Measurements from ENCODE around the gene TNNC2.
"Not testable (repeated sequence)": the region's sequence is repeated elsewhere in the genome, so short reads cannot be mapped to it uniquely, and the experiment has no call there.

TNNC2 gene

GRCh38 chr20:45819466-45819865 lies 7.6 kb downstream of the TNNC2 start:
- no peak for DNase-seq (ENCODE audit: low read depth)

GRCh38 chr20:45818239-45818638 lies 8.9 kb downstream of the TNNC2 start:
- no peak for DNase-seq (ENCODE audit: low read depth)

- no peak for DNase-seq (ENCODE audit: low read depth)
Observed at GRCh38 chr20:45817376-45818194, 9.5 kb downstream of the TNNC2 start.

- DNase-seq (ENCODE audit: low read depth) = no peak
Observed at GRCh38 chr20:45816951-45817350, 10.2 kb downstream of the TNNC2 start.

- no peak for DNase-seq (ENCODE audit: low read depth)
Observed at GRCh38 chr20:45814314-45814713, 12.8 kb downstream of the TNNC2 start.

- DNase-seq (ENCODE audit: low read depth) = no peak
Observed at GRCh38 chr20:45813489-45813888, 13.6 kb downstream of the TNNC2 start.

- no peak for DNase-seq (ENCODE audit: low read depth)
Observed at GRCh38 chr20:45813006-45813340, 14.1 kb downstream of the TNNC2 start.

GRCh38 chr20:45812157-45813005 lies 14.7 kb downstream of the TNNC2 start, which contains the start of gene UBE2C:
TSS of gene UBE2C (plus strand) at chr20:45812644. CDS start at chr20:45812696, 52 bp downstream.
- DNase-seq (ENCODE audit: low read depth) = peak; percentile 78

- no peak for DNase-seq (ENCODE audit: low read depth)
Observed at GRCh38 chr20:45810191-45810970, 16.7 kb downstream of the TNNC2 start.

- no peak for DNase-seq (ENCODE audit: low read depth)
Observed at GRCh38 chr20:45801851-45802250, 25.3 kb downstream of the TNNC2 start.

- no peak for DNase-seq (ENCODE audit: low read depth)
Observed at GRCh38 chr20:45798935-45799642, 28.0 kb downstream of the TNNC2 start.

- not testable (repeated sequence) for DNase-seq (ENCODE audit: low read depth)
Observed at GRCh38 chr20:45797955-45798354, 29.2 kb downstream of the TNNC2 start.

- not testable (repeated sequence) for DNase-seq (ENCODE audit: low read depth)
Observed at GRCh38 chr20:45797510-45797909, 29.6 kb downstream of the TNNC2 start.

- DNase-seq (ENCODE audit: low read depth) = no peak
Observed at GRCh38 chr20:45796337-45797065, 30.6 kb downstream of the TNNC2 start.

- DNase-seq (ENCODE audit: low read depth) = no peak
Observed at GRCh38 chr20:45792317-45793118, 34.6 kb downstream of the TNNC2 start.

- no peak for DNase-seq (ENCODE audit: low read depth)
Observed at GRCh38 chr20:45788351-45788750, 38.8 kb downstream of the TNNC2 start.

GRCh38 chr20:45783656-45784294 lies 43.3 kb downstream of the TNNC2 start:
- DNase-seq (ENCODE audit: low read depth) = no peak

GRCh38 chr20:45782890-45783289 lies 44.2 kb downstream of the TNNC2 start:
- no peak for DNase-seq (ENCODE audit: low read depth)

GRCh38 chr20:45781391-45781931 lies 45.7 kb downstream of the TNNC2 start:
- DNase-seq (ENCODE audit: low read depth) = no peak
